Measurements from ENCODE around the gene FEM1A. TPM values are rescaled to one million over a fixed set of nuclear protein-coding genes. Genes with fewer than 3 reads are reported as not detected.

The FEM1A gene
- total RNA-seq, 4 donors from 2014 or later, result 16.8 to 22.7 (median 18.4) TPM

- intact Hi-C loops (cut with DNase I), result no loop called here
- DNase-seq, result no peak
- TF ChIP-seq CTCF (IDR thresholded peaks at IDR 0.05) (no peak), POLR2A (IDR thresholded peaks at IDR 0.05) (no peak)
Observed at GRCh38 chr19:4847190-4847973, 55.8 kb downstream of the FEM1A start.

GRCh38 chr19:4849019-4849418 lies 57.5 kb downstream of the FEM1A start:
- peaks cover 16 to 100% (median 31%) of the 10 kb centered on the region in 3 donors for H3K36me3 ChIP-seq
- no peak for DNase-seq
- 84 to 91% methylated on average over 7 of the region's 7 CpGs for WGBS, 2 donors
- H3K27me3 ChIP-seq, result no peaks in the 10 kb centered on the region
- peaks cover 0 to 7% (median 0%) of the 10 kb centered on the region in 3 donors for H3K4me1 ChIP-seq
- no peak overlapping the region for H3K27ac ChIP-seq
- H3K9me3 ChIP-seq, result no peaks in the 10 kb centered on the region
- no peak overlapping the region for H3K4me3 ChIP-seq
- intact Hi-C loops (cut with DNase I), result no loop called here
- TF ChIP-seq CTCF (IDR thresholded peaks at IDR 0.05), result no peak
- TF ChIP-seq POLR2A (IDR thresholded peaks at IDR 0.05), result no peak

More at GRCh38 chr19:4847190-4847973, 55.8 kb downstream of the FEM1A start:
- H3K4me1 ChIP-seq, result peaks cover 0 to 7% (median 0%) of the 10 kb centered on the region in 3 donors
- WGBS, 2 donors, result 88 to 97% methylated on average over 4 to 19 of the region's 23 CpGs
- no peak overlapping the region for H3K4me3 ChIP-seq
- no peaks in the 10 kb centered on the region for H3K9me3 ChIP-seq
- H3K36me3 ChIP-seq, result peaks cover 16 to 100% (median 47%) of the 10 kb centered on the region in 3 donors
- H3K27ac ChIP-seq, result no peak overlapping the region
- no peaks in the 10 kb centered on the region for H3K27me3 ChIP-seq

Small RNA genes lying within 50 kb of the gene (small RNA-seq; reads per million reads assigned to genes)
- gene MIR7-3, result 0 reads per million in 4 donors

Other genes starting within 250 kb of the FEM1A start
- 1 to 10 TPM in 2 of 4 donors, under 1 TPM in 2; 0.61 to 4.3 (median 1.8) TPM for gene SEMA6B, start 232.1 kb upstream of the FEM1A start, total RNA-seq
- gene TNFAIP8L1, start 152.2 kb upstream of the FEM1A start, total RNA-seq, result 1 to 10 TPM; 3.6 to 6.2 (median 4.4) TPM
- 10 to 100 TPM; 33.2 to 52.5 (median 41.5) TPM for gene MYDGF, start 121.4 kb upstream of the FEM1A start, total RNA-seq
- 10 to 100 TPM; 32.8 to 51.5 (median 47.7) TPM for gene DPP9, start 67.9 kb upstream of the FEM1A start, total RNA-seq
- 10 to 100 TPM in 3 of 4 donors, 1 to 10 TPM in 1; 9.6 to 28.7 (median 16.8) TPM for gene TICAM1, start 40.0 kb downstream of the FEM1A start, total RNA-seq
- gene PLIN3, start 75.9 kb downstream of the FEM1A start, total RNA-seq, result 100 to 1,000 TPM in 3 of 4 donors, 10 to 100 TPM in 1; 67.3 to 173 (median 147) TPM
- under 1 TPM in 2 of 4 donors, not detected in 2; 0.38 to 0.62 TPM for gene ARRDC5, start 111.2 kb downstream of the FEM1A start, total RNA-seq
- 10 to 100 TPM in 3 of 4 donors, 1 to 10 TPM in 1; 3.4 to 21.7 (median 11.5) TPM for gene UHRF1, start 117.8 kb downstream of the FEM1A start, total RNA-seq
- 10 to 100 TPM; 14.0 to 39.9 (median 19.5) TPM for gene KDM4B, start 177.4 kb downstream of the FEM1A start, total RNA-seq